HG03159 (cell line): ENCODE measurements around the gene CDK14.
"Not testable (repeated sequence)": the region's sequence is repeated elsewhere in the genome, so short reads cannot be mapped to it uniquely, and the experiment has no call there.

Experiments
- ATAC-seq: cut with Tn5 transposase; IDR thresholded peaks from one replicate; pipeline ENCODE4 v1.9.1; 2021; ENCODE audit warnings: mild to moderate bottlenecking, moderate library complexity; ENCODE audit not compliant: unreplicated experiment

Gene CDK14

DNA sequence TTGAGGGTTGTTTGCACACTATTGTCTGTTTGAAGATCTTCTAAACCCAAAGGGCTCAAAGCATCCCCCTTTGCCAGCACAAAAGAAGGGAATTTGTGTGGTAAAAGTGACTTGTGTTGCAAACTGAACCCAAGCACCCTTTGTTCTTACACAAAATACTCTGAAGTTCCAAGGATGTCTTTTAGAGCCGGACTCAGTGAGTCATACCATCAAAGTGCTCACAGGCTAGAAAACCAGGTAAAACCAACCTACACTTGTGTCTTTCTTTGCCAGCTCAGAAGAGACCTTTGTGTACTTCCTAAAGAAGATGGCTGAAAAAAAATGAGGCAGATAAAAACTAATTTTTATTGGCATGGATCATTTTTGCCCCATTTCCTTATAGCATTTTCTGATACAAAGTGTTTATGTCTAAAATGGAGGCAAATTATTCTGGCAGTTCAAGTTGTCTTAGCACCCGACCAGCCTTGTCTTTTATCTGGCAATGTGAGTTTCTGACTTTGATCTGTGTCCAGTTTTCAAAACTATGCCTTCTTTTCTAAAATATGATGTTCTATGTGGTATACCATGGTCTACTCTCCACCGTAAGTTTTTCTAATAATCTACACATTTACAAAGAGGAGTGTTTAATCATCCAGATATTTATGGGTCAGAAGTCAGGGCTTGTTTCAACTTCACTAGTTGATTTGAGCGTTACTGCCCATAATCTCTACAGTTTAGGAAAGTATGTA lies 539.7 kb downstream of the CDK14 start:
- ATAC-seq = no peak

DNA sequence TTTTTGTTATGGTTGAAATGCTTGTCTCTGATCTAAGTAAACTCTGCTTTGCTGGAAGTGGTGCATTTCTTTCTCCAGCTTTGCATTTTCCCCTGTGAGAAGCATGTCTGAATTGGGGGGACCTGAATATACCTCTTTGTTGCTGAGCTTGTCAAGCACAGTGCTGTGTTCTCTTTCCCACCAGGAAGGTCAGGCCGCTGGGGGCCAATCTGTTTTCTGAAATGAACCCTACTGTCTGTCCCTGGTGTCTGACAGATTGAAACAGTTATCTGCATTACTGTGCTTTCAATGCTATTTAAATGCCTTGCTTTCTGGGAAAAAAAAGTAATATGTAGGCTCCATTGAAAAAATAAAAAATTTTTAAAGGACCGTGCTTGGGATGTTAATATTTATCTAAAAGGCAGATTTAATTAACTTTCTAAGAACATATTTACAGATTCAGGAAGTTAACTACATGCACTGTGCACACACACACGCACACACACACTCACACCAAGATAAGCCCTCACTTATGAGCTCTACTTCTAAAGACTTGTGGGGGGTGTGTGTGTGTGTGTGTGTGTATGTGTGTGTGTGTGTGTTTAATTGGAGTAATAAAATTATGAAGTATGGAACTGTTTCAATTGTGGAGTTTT lies 541.1 kb downstream of the CDK14 start:
- ATAC-seq = peak; percentile 60

DNA sequence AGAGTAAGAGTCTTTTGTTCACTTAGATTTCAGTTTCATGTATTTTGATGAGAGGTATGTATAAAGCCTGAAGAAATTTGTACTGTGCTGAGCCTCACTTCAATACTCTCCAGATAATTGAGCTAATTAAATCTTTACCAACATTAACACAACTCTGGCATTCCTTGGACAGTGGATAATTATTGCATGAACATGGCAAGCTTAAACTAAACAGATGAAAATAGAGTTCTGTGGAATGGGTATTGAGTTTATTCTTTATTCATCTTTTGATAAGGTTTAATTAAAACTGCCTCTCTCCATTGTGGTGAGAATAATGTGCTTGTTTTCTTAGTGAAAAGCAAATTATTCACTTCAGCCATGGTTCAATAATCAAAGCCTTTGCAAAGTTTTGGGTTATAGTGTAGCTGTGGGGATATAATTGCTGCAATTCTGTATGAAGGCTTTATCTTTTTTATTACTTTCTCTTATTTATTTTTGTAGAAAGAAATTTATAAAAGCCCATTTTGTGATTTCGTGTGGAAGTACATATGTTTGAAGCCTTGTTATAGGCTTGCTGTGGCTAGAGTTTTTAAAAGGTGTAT lies 541.8 kb downstream of the CDK14 start:
- ATAC-seq = no peak

DNA sequence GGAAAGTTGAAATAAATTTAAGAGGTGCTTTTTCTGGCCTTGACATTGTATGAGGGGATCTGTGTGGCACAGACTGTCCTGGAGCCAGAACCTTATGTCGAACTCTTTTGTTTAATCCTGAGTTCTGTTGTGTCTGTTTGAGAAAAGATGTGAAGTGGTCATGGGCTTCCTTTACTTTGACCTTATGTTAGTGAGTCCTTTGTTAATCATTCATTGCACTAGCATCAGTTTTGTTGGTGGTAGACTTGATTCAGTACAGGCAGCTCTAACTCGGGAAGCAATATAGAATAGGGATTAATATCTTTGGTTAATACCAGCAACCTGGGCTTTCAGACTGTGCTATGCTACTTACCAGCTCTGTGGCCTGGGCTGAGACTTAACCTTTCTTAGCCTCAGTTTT lies 544.2 kb downstream of the CDK14 start:
- no peak for ATAC-seq

DNA sequence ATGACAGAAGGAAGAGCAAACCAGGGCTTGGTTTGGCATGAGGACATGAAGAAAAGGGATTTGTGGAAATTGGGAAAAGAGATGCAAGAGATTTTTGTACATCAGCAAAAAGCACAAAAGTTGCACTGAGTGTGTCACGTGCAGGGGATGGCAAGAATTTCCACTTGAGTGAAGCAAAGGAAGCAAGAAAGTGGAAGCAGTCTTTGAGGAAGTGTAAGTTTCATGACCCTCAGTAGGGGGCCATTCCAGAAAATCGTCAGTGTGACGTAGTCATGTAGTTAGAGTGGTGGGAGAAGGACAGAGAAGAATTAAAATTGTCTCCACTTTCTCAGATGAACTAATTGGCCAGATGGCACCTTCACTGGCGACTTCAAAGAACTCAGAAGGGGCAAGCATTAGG lies 544.9 kb downstream of the CDK14 start:
- ATAC-seq = no peak

DNA sequence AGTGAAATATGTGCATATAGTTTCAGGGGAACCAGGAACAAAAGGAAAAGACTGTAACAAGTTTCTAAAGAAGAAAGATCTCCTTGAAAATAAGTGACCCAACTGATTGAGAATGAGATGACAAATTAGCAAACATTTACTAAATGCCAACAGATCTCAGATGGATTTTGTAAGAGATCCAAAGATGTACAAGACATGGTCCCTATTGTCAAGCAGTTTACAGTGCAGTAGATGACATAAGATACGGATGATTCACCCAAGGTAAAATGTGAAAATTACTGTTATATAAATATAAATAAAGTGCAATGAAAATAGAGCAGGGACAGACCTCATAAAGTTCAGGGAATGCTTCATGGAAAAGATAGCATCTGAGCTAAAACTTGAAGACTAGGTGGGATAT lies 546.6 kb downstream of the CDK14 start:
- ATAC-seq = no peak

DNA sequence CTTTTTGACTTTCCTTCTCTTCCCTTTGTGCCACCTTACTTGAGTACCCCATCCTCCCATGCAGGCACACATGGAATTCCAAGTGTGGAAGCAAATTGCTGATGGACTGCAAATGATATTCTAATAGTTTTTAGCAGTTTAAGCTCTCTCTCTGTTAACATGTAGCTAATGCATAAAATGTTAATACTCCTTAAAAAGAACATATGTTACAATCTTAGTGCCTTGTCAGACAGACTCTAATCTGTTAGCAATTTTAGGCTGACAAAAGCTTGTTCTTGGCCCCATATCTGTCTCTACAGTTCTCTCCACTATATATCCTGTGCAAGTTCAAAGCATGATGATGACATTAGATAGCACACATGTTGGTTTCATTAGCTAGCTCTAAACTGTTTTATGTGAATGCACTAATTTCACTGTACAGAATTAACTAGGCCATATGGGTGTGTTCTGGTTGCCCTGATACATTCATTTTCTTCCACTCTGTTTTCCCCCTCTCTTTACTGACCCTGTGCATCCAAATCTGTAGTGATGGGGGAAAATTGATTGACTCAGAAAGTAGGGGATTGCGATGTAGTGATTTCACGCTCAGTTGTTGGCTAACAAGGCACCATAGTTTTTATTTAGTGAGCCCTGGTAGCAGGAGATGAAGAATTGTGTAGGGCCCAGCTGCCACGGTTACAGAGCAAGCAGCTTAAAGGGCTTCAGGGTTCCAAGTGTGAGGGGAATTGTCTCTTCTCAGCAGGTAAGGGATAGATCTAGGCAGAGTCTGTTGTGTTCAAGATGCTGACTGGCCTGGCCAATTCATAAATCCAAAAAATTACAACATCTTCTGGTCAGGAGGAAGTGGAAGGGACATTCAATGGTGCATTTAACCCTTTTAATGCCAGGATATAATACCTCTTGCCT lies 553.5 kb downstream of the CDK14 start:
- no peak for ATAC-seq

DNA sequence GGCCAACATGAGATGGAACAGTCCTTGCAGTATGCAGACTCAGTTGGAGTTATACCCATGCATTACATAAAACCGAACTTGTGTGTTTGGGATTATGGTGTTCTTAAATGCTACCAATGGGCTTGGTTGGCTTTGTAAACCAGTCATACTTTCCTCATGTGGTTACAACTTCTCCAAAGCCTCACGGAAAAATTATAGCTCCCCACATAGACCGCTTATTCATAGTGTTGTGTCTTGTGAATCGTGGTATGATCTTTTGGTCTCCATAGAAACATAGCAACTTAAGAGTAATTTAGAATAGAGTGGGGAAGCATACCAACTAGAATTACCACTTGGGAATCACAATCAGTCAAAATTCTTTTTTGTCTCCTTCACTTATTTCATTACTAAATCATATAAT lies 555.8 kb downstream of the CDK14 start:
- no peak for ATAC-seq

DNA sequence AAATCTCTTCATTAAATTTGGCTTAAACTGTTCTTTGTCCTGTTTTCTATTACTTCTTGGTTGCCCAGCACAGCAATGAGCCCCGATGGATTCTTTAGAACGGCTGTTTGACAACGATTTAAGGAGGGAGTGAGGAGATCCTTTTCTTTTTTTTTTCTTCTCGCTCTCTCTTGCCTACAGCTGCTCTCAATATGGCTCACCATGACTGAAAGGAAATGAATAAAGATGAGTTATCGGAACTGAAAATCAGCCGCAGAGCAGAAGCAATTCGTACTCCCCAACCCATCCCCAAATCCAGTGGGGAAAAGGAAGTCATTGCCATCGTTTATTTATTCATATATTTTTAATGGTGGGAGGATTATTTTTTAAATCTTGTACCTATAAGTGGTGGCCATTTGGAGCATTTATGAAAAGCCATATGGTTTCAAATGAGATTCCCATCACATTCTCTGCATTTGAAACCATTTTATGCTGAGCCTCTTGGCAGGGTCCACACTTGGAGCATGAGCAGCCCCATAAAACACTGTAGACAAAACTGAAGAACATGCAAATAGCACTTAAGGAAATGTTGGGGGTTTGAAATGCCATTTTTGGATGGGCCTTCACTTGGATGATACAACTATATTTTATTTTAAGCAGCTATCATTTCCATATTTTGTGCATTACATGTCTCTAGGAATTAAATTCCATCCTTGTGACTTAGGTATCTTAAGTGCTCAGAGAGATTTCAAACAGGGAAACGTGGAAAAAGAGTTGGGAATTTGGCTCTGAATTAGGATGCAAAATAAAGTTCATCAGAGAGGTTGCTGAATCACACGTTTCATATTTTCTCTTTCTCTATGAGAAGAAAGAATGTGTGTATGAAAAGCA lies 560.4 kb downstream of the CDK14 start:
- no peak for ATAC-seq

DNA sequence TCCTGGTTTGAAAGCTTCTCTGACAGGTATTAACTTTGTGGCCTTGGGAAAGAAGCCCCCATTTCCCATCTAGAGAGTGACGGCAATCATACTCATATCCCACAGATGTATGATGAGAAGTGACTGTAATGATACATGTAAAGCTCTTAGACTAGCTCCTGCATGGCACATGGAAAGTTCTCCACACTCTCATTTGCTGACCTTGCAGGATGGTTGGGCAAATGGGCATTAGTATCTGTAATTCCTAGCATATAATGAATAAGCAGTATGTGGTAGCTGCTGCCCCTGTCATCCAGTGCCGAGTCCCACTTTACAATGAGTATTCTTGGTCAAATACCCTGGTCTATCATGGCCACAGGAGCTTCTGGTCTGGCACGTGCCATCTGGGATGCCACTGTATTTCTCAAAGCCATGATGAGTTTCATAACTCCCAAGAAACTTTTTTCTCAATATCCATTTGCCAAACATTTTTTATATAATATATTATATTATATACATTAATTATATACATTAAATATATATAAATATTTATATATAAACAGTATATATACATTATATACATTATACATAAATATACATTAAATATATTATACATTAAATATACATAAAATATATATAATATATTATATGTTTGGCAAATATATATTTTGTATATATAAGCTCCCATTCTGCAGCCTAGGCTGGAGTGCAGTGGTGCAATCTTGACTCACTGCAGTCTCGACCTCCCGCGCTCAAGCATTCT lies 561.6 kb downstream of the CDK14 start:
- no peak for ATAC-seq

DNA sequence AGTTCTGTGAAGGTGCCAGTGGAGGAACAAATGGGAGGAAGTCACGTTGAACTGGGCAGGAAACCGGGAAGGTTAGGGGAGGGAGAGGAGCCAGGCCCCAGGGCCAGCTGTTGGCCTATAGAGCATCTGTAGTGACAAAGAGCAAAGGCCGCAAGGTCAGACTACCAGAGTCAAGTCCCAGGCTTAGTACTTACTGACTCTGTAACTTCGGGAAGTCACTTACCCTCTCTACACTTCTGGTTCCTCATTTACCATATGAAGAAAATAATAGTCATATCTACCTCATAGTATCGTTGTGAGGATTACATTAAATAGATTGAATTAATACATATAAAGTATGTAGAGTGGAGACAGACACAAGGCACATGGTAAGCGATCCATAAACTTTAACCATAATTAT lies 566.3 kb downstream of the CDK14 start:
- ATAC-seq = no peak

DNA sequence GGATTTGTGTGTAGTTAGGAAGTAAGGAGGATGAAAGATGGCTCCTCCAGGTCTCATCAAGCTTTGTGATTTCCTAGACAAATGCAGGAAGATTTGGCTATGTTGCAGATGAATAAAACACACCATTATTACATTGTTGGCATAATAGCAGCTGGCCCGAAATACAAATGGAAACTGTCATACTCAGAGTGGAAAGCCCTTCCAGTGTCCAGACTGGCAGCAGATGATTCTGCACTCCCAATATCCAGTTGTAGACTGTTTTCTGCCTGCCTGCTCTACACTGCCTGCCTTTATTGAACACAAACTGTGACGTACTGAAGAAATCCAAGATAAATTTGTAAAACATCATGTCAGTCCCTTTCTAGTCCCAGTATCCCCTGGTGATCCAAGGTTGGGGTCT lies 568.4 kb downstream of the CDK14 start:
- no peak for ATAC-seq

DNA sequence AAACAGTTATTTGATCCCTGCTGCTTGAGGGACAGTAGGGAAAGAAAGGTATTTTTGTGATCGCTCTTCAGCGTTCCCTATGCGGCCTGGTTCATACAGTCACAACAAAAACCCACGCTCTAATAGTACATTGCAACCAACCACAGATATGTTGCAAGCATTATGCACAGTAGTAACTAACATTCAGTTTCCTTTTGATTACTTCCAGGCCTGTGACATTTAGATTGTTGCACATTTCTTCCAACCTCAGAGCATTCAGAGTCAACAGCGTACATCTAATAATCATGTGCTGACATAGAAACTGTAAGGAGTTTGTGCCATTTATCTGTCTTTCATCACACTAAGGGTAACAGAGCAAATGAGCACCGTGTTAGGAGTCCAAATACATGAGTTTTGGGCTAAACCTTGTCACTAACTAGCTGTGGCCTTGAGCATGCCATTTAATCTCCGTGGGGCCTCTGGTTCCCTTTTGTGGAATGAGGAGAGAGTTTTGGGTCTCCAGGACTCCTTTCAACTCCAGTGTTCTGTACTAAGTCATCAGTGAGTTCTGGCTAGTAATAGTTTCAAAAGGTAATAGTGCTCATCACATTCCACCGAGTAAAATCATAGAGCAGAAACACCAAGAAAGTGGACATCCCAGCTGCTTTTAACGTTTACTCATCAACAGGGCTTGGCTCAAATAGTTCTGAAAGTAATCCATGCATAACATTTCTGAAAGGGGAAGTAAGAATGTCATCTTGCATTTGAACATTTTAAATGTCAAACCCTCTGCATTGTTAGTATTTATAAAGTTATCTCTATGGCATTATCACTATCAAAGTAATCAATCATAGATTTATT lies 569.1 kb downstream of the CDK14 start:
- ATAC-seq = peak; percentile 91

DNA sequence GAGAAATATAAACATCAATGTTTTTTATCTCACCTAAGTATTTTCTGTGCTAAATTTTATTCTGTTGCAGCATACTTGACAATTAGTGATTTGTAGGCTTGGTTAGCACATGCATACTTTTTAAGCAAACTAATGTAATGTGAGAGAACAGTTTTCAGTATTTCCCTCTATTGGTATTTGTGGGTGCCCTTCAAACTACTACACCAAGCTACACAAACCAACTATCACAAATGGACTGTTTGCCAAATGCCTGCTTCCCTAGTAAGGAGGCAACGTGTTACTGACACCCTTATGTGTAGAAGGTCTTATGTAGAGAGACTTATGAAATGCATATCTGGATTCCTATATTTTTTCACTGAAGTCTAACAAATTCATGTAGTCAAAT lies 569.7 kb downstream of the CDK14 start:
- ATAC-seq = peak; percentile 56

DNA sequence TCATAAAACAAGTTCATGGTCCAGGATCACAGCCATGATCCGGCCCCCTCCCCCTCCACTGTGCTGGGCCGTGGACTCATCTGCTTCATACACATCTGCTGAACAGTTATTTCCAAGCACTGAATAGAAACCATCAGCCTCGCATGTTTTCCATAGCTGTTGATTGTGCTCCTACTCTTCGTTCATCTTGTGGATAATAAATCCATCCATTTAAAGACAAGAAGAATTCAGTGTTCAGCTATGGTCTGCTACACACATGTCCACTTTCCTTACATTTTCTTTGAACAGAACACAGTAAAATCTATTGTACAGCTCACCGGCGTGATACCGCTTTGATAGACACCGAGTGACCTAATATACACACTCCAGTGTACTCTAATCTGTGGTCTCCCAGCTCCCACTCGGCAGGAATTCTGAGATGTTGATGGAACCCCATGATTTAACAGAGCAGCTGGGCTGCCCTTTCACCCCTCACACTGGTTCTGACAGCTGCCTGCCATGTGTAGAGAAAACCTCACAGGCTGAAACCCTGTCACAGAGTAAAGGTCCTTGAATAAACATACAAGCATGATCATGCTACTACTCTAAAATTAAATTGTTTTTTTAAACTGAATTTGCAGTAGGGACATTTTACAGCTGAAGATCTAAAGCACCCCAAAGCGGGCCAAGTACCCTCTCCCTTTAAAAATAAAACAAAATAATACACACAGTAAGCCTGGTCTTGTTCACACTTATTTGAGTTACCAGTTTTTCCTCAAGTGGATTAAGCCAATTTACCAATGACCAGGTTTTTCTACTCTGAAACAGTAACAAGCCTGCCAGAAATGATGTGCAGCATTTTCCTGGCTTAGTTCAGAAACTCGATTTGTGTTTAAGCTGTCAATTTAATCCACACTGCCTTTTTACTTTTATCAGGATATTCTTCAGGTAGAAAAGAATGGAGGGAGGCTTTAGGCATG lies 573.0 kb downstream of the CDK14 start:
- ATAC-seq = no peak

DNA sequence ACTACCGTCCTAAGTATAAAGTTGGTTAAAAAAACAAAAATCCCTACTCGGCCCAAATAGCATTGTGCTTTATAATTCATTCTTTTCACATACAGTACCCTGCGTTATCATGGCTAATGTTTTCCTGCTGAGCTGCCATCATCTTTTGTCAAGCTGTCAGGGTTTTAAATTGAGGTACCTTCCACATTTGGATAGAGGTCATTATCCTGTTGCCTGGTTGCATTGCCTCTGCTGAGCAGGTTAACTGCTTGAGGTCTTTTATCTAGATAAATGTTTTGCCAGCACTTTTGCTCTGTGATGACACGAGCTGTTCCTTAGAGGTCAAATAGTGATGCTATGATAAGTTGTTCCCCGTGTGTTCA lies 573.7 kb downstream of the CDK14 start:
- ATAC-seq = no peak

DNA sequence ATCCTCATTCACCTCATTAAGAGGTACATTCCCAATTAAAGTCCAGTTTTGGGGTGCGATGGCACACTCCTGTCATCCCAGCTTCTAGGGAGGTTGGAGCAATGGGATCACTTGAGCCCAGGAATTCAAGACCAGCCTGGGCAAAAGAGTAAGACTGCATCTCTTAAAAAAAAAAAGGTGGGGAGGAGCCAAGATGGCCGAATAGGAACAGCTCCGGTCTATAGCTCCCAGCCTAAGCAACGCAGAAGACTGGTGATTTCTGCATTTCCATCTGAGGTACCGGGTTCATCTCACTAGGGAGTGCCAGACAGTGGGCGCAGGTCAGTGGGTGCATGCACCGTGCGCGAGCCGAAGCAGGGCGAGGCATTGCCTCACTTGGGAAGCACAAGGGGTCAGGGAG lies 577.1 kb downstream of the CDK14 start:
- not testable (repeated sequence) for ATAC-seq

DNA sequence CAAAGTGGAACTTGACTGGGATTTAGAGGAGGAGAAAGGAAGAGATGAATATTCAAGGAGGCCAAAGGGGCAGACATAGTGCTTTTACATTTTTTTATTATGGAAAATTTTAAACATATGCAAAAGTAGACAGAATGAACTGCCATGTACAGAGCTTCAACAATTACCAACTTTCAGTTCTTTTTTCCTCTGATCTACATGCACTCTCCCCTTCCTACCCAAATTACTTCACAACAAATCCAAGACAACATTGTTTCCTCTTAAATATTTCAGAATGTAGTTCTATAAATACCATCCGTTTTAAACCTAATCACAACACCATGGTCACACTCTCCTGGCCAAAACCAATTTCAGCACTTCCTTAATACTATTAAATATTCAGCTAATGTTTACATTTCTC lies 584.6 kb downstream of the CDK14 start:
- no peak for ATAC-seq
